Stimulated activated CD4-positive, alpha-beta T cell treated with anti-CD3 and anti-CD28 coated beads, Interleukin-12 subunit alpha, Interleukin-12 subunit beta, amount 100 ng/mL, for 48 hours (primary cell): ENCODE results near the gene CPM.
A peak's percentile ranks its signal among the peaks of the same experiment; 100 is the strongest.

Experiments
- DNase-seq, 3 donors: peaks; one replicate each; pipeline ENCODE4 v3.0.0-alpha.2; 2020; ENCODE audit warnings: low read depth in 2 of 3, low spot score in 1 of 3

Gene CPM

GRCh38 chr12:68956466-68956865 lies 23.5 kb upstream of the CPM start:
- no peak for DNase-seq

- no peak for DNase-seq
Observed at GRCh38 chr12:68954811-68955210, 21.8 kb upstream of the CPM start.

GRCh38 chr12:68953536-68953935 lies 20.6 kb upstream of the CPM start:
- no peak for DNase-seq

DNA sequence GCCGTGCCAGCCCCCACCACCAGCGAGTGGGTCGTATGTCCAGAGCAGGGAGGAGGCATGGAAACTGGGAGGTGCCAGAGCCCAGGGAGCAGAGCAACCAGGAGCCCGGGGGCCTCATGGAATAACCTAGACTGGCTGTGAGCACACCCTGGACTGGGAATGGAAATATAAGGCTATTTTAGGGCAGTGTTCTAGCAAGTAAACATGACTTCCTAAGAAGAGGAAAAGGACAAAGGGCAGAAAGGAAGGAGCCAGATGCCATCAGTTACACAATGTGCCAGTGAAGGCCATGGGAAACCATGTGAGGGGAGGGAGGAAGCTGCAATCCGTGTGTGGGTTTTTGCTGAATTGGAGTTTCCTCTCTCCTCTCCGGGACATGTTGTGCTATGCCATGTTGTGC lies 18.7 kb upstream of the CPM start:
- no peak for DNase-seq

DNA sequence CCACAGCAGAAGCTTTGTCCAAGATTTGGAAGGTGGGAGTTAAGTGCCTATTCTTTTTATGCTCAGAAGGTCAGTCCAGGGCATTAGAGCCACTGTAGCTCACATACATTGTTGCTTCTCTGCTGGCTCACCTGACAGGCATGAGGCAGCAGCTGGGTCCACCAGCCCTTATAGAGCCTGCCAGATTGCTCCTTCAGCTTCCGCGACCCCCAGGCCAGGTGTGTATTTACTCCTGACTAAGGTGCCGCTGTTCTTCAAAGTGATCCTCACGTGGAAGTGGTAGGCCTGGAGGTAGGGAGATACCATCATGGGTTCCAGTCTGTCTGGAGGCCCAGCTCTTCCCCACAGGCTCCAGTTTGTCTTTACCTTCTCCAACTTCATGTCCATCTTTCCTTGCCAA lies 17.5 kb upstream of the CPM start:
- DNase-seq, result no peak

DNA sequence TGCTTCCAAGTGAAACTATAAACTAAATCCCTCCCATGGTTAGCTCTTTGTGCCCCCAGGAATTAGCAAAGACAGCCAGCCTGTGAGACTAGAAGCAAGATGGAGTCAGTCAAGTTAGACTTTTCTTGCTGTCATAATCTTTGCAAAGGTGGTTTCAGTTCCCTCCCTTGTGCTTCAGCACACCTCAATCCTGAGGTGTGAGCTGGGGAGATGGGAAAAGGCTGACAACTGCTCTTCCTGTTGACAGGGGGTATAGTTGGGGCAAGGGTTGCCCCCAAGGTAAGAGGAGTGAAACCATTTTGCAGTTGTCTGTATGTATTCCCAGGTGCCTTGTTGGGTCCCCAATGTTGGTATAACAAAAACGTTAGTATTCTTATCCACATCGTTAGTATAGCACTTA lies 12.3 kb upstream of the CPM start:
- no peak for DNase-seq

GRCh38 chr12:68944296-68945076 lies 11.5 kb upstream of the CPM start:
- DNase-seq, result no peak

- no peak for DNase-seq
Observed at GRCh38 chr12:68943848-68944247, 10.9 kb upstream of the CPM start.

- DNase-seq, result no peak
Observed at GRCh38 chr12:68940731-68941130, 7.8 kb upstream of the CPM start.

DNA sequence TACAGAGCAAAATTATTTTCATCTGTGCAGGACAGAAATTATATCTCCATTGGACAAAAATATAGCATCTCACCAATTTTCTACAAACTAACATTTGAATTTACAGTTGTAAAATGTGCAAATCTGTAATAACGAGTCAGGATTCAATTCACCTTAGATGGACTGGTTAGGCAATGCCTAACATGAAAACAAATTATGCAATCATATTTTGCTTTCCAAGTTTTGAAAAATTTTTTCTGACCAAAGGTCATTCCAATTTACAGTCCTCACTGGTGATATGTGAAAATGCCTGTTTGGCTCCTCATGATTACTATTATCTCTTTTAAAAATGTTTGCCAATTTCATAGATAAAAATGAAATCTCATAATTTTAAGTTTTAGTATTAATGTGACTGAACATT lies 6.5 kb upstream of the CPM start:
- DNase-seq, result no peak

DNA sequence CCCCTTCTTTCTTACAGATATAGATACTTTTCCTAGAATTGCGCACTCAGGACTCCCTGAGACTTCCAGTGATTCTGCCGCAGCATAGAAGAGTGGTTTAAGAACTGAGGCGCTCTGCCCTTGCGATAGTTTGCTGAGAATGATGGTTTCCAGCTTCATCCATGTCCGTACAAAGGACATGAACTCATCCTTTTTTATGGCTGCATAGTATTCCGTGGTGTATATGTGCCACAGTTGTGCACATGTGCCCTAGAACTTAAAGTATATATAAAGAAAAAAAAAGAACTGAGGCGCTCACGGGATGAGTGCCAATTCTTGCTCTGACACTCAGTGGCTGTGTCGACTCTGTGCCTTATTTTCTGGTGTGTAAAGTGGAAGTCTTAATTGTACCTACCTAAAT lies 1.4 kb upstream of the CPM start:
- DNase-seq, result no peak

- no peak for DNase-seq
Observed at GRCh38 chr12:68932128-68932960, 627 bp downstream of the CPM start.

- DNase-seq, result no peak
Observed at GRCh38 chr12:68930178-68930577, 2.8 kb downstream of the CPM start.

- no peak for DNase-seq
Observed at GRCh38 chr12:68924546-68924945, 8.4 kb downstream of the CPM start.

DNA sequence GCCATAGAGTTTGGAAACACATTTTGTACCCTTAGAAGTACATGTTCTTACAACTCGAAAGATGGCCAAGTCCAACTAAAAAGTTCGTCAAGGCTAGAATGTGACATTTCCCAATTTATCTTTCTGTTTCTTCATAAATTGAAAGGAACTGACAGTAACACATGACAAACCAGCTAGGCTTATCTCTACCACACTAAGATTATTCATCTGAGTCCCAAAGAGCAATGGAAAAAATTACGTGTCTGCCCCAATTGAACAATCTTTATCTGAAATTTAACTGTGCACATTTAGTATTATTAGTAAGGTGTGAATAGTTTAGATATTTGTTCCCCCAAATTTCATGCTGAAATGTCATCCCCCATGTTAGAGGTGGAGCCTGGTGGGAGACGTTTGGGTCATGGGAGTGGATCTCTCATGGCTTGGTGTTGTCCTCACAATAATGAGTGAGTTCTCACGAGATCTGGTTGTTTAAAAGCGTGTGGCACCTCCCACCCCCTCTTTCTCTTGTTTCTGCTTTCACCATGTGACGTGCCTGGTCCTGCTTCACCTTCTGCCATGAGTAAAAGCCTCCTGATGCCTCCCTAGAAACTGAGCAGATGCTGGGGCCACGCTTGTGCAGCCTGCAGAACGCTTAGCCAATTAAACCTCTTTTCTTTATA lies 13.3 kb downstream of the CPM start:
- DNase-seq, result peak; percentile 13 to 49 (median 46)

DNA sequence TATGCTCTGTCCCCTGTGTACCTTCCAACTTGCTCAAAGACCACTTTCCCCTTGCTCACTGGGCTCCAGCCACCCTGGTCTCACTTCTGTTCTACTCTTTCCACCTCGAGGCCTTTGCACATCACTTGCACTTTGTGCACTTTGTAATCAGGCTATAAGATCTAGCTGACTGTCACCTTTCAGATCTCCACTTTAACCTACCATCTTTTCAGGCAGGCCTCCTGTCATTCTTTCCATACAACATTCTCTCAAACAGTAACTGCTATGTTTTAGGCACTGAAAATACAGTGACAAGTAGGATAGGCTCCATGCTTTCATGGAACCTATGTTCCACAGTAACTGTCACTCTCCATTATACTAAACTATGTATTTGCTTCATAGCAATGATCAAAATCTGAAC lies 14.0 kb downstream of the CPM start:
- no peak for DNase-seq

GRCh38 chr12:68915055-68915454 lies 17.9 kb downstream of the CPM start:
- no peak for DNase-seq

GRCh38 chr12:68913682-68914081 lies 19.3 kb downstream of the CPM start:
- DNase-seq, result no peak

DNA sequence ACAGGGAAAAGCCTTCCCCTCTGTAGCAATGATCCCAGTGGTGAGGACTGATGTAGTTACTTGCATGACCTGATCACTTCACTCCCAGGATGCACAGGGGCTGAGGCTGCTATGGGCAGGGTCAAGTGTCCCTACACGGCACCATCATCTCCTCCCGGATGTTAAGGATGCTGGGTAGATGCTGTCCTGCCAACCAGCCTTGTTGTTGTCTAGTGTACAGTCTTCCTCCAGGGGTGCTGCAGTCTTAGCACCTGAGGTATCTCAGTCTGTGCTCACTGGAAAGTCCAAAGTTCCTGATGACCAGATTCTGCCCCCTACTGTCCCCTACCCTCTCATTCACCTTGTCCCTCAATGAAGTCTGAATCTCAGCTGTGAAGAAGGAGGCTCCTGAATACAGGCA lies 20.1 kb downstream of the CPM start:
- no peak for DNase-seq

GRCh38 chr12:68911197-68911718 lies 21.7 kb downstream of the CPM start:
- no peak for DNase-seq

- no peak for DNase-seq
Observed at GRCh38 chr12:68910128-68910527, 22.8 kb downstream of the CPM start.

DNA sequence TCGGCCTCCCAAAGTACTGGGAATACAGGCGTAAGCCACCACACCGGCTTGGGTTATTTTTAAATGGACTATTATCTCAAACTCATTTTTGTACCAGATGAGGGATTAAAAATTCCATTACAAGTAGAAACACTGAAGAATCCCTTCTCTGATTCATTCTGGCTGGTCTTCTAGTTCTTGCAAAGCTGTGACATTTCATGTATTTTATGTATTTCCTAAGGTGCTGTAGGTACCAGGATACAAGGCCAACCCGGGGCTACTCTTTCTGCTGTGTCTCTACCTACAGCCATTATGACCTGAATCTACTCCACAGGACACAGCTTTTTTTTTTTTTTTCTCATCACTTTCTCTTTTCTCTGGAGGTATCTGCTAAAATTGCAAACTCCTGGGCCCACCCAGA lies 24.9 kb downstream of the CPM start:
- DNase-seq, result no peak
